ENCODE measurements around the gene PIGT.

Gene PIGT

GRCh38 chr20:45441746-45442145 is 25.8 kb downstream of the PIGT start:
- no peaks in the 10 kb centered on the region for H3K27me3 ChIP-seq (ENCODE audit: control insufficient read depth in 1 of 2, insufficient read depth in 2 of 2, low read length in 2 of 2)

DNA sequence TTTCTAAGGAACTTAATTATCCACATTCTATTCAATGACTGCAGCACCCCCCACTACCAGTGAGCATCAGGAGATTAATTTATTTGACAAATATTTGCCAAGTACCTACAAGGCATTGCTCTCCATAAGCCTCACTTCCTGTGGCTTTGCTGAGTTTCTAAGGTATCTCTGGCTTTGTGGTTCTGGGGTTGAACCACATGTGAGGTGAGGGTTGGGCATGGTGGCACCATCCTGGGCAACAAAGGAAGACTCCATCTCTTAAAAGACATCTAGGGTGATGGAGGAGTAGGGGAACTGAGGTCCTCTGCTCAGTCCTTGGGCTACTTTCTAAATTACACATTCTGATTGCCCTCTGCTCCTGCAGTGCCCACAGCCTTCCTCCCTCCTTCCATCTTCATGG is 28.1 kb downstream of the PIGT start:
- Histone ChIP-seq H3K36me3 (ENCODE audit: control insufficient read depth in 1 of 2, insufficient read depth in 2 of 2, low read length in 2 of 2) (no peaks in the 10 kb centered on the region), H3K4me1 (ENCODE audit: control insufficient read depth in 1 of 2, insufficient read depth in 2 of 2, low read length in 2 of 2) (no peaks in the 10 kb centered on the region), H3K9me3 (ENCODE audit: control insufficient read depth in 1 of 2, low read length in 2 of 2) (no peaks in the 10 kb centered on the region), H3K27ac (ENCODE audit: low read depth, low read length) (no peak overlapping the region), H3K4me3 (ENCODE audit: low read depth in 1 of 2, low read length in 2 of 2) (no peak overlapping the region), H3K27me3 (ENCODE audit: control insufficient read depth in 1 of 2, insufficient read depth in 2 of 2, low read length in 2 of 2) (no peaks in the 10 kb centered on the region), H3K9ac (ENCODE audit: low read depth in 1 of 2, low read length in 2 of 2) (no peak overlapping the region)

More at GRCh38 chr20:45441746-45442145, 25.8 kb downstream of the PIGT start:
- H3K4me1 ChIP-seq (ENCODE audit: control insufficient read depth in 1 of 2, insufficient read depth in 2 of 2, low read length in 2 of 2), result peaks cover 0 to 4% of the 10 kb centered on the region in 2 donors
- H3K9ac ChIP-seq (ENCODE audit: low read depth in 1 of 2, low read length in 2 of 2), result no peak overlapping the region
- no peak overlapping the region for H3K4me3 ChIP-seq (ENCODE audit: low read depth in 1 of 2, low read length in 2 of 2)
- H3K9me3 ChIP-seq (ENCODE audit: control insufficient read depth in 1 of 2, low read length in 2 of 2), result no peaks in the 10 kb centered on the region
- H3K36me3 ChIP-seq (ENCODE audit: control insufficient read depth in 1 of 2, insufficient read depth in 2 of 2, low read length in 2 of 2), result no peaks in the 10 kb centered on the region
- no peak overlapping the region for H3K27ac ChIP-seq (ENCODE audit: low read depth, low read length)

DNA sequence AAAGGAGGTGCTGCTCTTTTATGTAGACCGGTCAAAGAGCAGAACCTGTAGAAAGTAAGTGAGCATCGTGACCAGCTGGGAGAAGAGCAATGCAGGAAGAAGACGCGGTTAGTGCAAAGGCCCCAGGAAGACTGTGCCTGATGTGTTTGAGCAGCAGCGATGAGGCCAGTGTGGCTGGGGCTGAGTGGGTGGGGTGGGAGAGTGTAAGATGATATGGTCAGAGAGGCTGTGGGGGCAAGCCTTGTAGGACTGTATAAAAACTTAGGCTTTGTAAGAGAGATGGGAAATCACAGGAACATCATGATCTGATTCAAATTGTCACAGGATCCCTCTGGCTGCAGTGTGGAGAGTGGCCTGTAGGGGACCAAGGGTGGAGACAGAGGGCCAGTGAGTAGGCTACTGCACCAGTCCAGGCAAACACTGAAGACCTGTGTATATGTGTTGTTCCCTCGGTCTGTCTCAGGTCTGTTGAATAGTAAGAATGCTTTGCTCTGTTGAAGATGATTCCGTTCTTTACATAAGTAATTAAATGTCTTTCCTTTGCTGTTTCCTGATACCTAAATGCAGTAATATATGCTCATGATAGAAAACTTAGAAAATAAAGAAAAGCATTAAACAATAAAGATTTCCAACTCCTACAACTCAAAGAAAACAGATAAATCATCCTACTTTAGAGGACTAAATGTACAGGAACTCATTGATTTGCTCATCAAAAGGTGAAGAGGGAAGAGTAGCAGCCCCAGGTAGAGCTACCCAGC is 30.0 kb downstream of the PIGT start:
- Histone ChIP-seq H3K9me3 (ENCODE audit: control insufficient read depth in 1 of 2, low read length in 2 of 2) (no peaks in the 10 kb centered on the region), H3K27ac (ENCODE audit: low read depth, low read length) (no peak overlapping the region), H3K4me3 (ENCODE audit: low read depth in 1 of 2, low read length in 2 of 2) (no peak overlapping the region), H3K27me3 (ENCODE audit: control insufficient read depth in 1 of 2, insufficient read depth in 2 of 2, low read length in 2 of 2) (no peaks in the 10 kb centered on the region), H3K9ac (ENCODE audit: low read depth in 1 of 2, low read length in 2 of 2) (no peak overlapping the region), H3K36me3 (ENCODE audit: control insufficient read depth in 1 of 2, insufficient read depth in 2 of 2, low read length in 2 of 2) (no peaks in the 10 kb centered on the region), H3K4me1 (ENCODE audit: control insufficient read depth in 1 of 2, insufficient read depth in 2 of 2, low read length in 2 of 2) (peaks cover 0 to 6% of the 10 kb centered on the region in 2 donors)

DNA sequence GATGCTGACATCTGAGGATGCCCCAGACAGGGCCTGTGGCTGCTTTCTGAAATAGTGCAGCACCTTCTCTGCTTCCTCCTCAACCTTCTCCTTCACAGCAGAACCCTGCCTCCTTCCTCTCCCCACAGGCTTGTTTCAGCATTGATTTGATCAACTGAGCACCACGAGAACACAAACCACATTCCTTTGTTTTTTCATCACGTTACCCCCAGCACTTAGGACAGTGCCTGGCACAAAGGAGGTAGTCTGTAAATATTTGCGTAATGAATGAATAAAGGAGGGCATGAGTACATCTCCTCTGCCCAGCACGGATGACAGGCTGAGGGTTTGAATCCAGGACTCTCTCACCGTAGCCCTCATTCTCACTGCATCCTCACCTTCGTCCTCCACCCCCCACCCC is 32.3 kb downstream of the PIGT start:
- no peak overlapping the region for H3K27ac ChIP-seq (ENCODE audit: low read depth, low read length)
- peaks cover 6% of the 10 kb centered on the region in 2 donors for H3K4me1 ChIP-seq (ENCODE audit: control insufficient read depth in 1 of 2, insufficient read depth in 2 of 2, low read length in 2 of 2)
- no peak overlapping the region for H3K9ac ChIP-seq (ENCODE audit: low read depth in 1 of 2, low read length in 2 of 2)
- no peaks in the 10 kb centered on the region for H3K9me3 ChIP-seq (ENCODE audit: control insufficient read depth in 1 of 2, low read length in 2 of 2)
- H3K27me3 ChIP-seq (ENCODE audit: control insufficient read depth in 1 of 2, insufficient read depth in 2 of 2, low read length in 2 of 2), result no peaks in the 10 kb centered on the region
- H3K4me3 ChIP-seq (ENCODE audit: low read depth in 1 of 2, low read length in 2 of 2), result no peak overlapping the region
- no peaks in the 10 kb centered on the region for H3K36me3 ChIP-seq (ENCODE audit: control insufficient read depth in 1 of 2, insufficient read depth in 2 of 2, low read length in 2 of 2)

GRCh38 chr20:45449528-45449927 is 33.6 kb downstream of the PIGT start:
- no peaks in the 10 kb centered on the region for H3K27me3 ChIP-seq (ENCODE audit: control insufficient read depth in 1 of 2, insufficient read depth in 2 of 2, low read length in 2 of 2)
- peaks cover 6% of the 10 kb centered on the region in 2 donors for H3K4me1 ChIP-seq (ENCODE audit: control insufficient read depth in 1 of 2, insufficient read depth in 2 of 2, low read length in 2 of 2)
- no peaks in the 10 kb centered on the region for H3K9me3 ChIP-seq (ENCODE audit: control insufficient read depth in 1 of 2, low read length in 2 of 2)
- no peak overlapping the region for H3K27ac ChIP-seq (ENCODE audit: low read depth, low read length)
- no peak overlapping the region for H3K4me3 ChIP-seq (ENCODE audit: low read depth in 1 of 2, low read length in 2 of 2)
- peak overlapping the region in 1 of 2 donors; percentile 18 for H3K9ac ChIP-seq (ENCODE audit: low read depth in 1 of 2, low read length in 2 of 2)
- H3K36me3 ChIP-seq (ENCODE audit: control insufficient read depth in 1 of 2, insufficient read depth in 2 of 2, low read length in 2 of 2), result no peaks in the 10 kb centered on the region

GRCh38 chr20:45450097-45450818 is 34.3 kb downstream of the PIGT start:
- H3K4me3 ChIP-seq (ENCODE audit: low read depth in 1 of 2, low read length in 2 of 2), result no peak overlapping the region
- H3K9me3 ChIP-seq (ENCODE audit: control insufficient read depth in 1 of 2, low read length in 2 of 2), result no peaks in the 10 kb centered on the region
- H3K4me1 ChIP-seq (ENCODE audit: control insufficient read depth in 1 of 2, insufficient read depth in 2 of 2, low read length in 2 of 2), result peaks cover 6% of the 10 kb centered on the region in 2 donors
- H3K9ac ChIP-seq (ENCODE audit: low read depth in 1 of 2, low read length in 2 of 2), result peak overlapping the region in 1 of 2 donors; percentile 18
- no peak overlapping the region for H3K27ac ChIP-seq (ENCODE audit: low read depth, low read length)
- H3K27me3 ChIP-seq (ENCODE audit: control insufficient read depth in 1 of 2, insufficient read depth in 2 of 2, low read length in 2 of 2), result no peaks in the 10 kb centered on the region
- H3K36me3 ChIP-seq (ENCODE audit: control insufficient read depth in 1 of 2, insufficient read depth in 2 of 2, low read length in 2 of 2), result no peaks in the 10 kb centered on the region

DNA sequence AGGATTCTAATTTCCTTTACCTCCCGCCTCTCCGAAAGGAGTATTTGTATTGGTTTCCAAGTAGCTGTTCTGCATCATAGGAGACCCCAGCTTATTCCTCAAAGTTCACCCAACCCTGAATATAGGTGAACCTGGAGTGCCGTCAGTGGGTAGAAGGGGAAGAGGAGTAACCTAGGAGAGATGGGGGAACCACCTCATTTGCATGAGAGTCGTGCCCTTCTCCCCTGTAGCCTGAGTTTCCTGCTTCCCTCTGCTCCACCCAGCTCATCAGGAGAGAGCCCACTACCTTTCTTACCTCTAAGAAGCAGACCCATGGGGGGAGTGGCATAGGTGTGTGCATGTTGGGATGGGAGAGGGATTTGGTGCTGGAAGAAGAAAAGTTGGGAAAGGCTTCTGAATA is 36.3 kb downstream of the PIGT start:
- Histone ChIP-seq H3K9me3 (ENCODE audit: control insufficient read depth in 1 of 2, low read length in 2 of 2) (no peaks in the 10 kb centered on the region), H3K9ac (ENCODE audit: low read depth in 1 of 2, low read length in 2 of 2) (no peak overlapping the region), H3K27me3 (ENCODE audit: control insufficient read depth in 1 of 2, insufficient read depth in 2 of 2, low read length in 2 of 2) (no peaks in the 10 kb centered on the region), H3K36me3 (ENCODE audit: control insufficient read depth in 1 of 2, insufficient read depth in 2 of 2, low read length in 2 of 2) (no peaks in the 10 kb centered on the region), H3K27ac (ENCODE audit: low read depth, low read length) (no peak overlapping the region), H3K4me3 (ENCODE audit: low read depth in 1 of 2, low read length in 2 of 2) (no peak overlapping the region), H3K4me1 (ENCODE audit: control insufficient read depth in 1 of 2, insufficient read depth in 2 of 2, low read length in 2 of 2) (peaks cover 6% of the 10 kb centered on the region in 2 donors)

DNA sequence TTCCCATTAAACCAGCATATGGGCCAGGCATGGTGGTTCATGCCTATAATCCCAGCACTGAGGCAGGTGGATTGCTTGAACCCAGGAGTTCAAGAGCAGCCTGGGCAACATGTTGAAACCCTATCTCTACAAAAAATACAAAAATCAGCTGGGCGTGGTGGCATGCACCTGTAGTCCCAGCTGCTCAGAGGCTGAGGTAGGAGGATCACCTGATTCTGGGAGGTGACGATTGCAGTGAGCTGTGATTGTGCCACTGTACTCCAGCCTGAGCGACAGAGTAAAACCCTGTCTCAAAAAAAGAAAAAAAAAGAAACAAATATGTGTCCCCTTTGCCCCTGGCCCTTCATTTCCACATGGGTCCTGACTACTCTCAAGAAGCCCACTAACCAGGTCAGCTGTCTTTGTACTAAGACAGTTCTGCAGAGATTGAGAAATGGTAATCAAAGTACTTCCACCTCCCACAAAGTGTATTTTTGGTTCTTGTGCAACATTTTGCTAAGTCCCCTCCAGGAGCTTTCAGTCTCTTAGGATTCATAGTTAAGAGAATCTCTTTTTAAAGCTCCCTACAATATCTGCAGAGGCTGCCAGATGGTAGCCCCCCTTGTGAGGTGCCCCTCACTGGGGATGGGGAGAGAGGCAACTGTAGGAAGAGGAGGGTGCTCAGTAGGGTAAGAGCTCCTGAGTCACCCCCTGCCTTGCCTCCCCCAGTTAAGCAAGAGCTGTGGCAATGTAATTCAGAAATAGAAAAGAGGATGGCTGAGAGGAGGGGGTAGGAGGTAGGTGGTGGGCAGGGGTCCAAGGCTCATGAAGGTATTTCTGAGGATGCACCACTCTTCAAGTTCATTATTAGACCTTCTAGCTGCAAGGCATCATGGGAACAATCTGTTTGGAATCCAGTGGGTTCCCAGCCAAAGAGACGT is 37.1 kb downstream of the PIGT start:
- H3K27ac ChIP-seq (ENCODE audit: low read depth, low read length), result no peak overlapping the region
- H3K36me3 ChIP-seq (ENCODE audit: control insufficient read depth in 1 of 2, insufficient read depth in 2 of 2, low read length in 2 of 2), result no peaks in the 10 kb centered on the region
- peaks cover 6% of the 10 kb centered on the region in 2 donors for H3K4me1 ChIP-seq (ENCODE audit: control insufficient read depth in 1 of 2, insufficient read depth in 2 of 2, low read length in 2 of 2)
- no peaks in the 10 kb centered on the region for H3K9me3 ChIP-seq (ENCODE audit: control insufficient read depth in 1 of 2, low read length in 2 of 2)
- no peaks in the 10 kb centered on the region for H3K27me3 ChIP-seq (ENCODE audit: control insufficient read depth in 1 of 2, insufficient read depth in 2 of 2, low read length in 2 of 2)
- H3K4me3 ChIP-seq (ENCODE audit: low read depth in 1 of 2, low read length in 2 of 2), result no peak overlapping the region
- H3K9ac ChIP-seq (ENCODE audit: low read depth in 1 of 2, low read length in 2 of 2), result no peak overlapping the region

DNA sequence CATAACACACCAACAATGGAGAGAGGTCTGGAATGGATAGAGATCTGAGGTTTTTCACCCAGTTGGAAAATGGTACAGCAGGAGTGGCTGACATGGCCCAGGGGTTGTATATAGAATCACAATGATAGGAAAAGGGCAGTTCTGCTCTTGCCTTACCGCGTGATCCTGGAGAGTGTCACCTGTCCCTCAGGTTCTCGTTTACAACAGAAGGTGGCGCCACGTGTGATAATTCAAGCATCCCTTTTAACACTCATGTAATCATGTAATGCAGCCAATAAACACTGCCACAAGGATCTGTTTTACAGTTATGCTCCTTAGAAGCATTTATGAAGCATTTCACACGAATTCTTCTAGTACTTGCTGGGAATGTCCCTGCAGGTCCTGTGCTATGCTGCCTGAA is 40.7 kb downstream of the PIGT start:
- Histone ChIP-seq H3K36me3 (ENCODE audit: control insufficient read depth in 1 of 2, insufficient read depth in 2 of 2, low read length in 2 of 2) (no peaks in the 10 kb centered on the region), H3K27ac (ENCODE audit: low read depth, low read length) (no peak overlapping the region), H3K9me3 (ENCODE audit: control insufficient read depth in 1 of 2, low read length in 2 of 2) (no peaks in the 10 kb centered on the region)

GRCh38 chr20:45459606-45460005 is 43.7 kb downstream of the PIGT start:
- Histone ChIP-seq H3K9ac (ENCODE audit: low read depth in 1 of 2, low read length in 2 of 2) (no peak overlapping the region), H3K4me1 (ENCODE audit: control insufficient read depth in 1 of 2, insufficient read depth in 2 of 2, low read length in 2 of 2) (no peaks in the 10 kb centered on the region), H3K27me3 (ENCODE audit: control insufficient read depth in 1 of 2, insufficient read depth in 2 of 2, low read length in 2 of 2) (no peaks in the 10 kb centered on the region), H3K36me3 (ENCODE audit: control insufficient read depth in 1 of 2, insufficient read depth in 2 of 2, low read length in 2 of 2) (no peaks in the 10 kb centered on the region), H3K9me3 (ENCODE audit: control insufficient read depth in 1 of 2, low read length in 2 of 2) (no peaks in the 10 kb centered on the region), H3K4me3 (ENCODE audit: low read depth in 1 of 2, low read length in 2 of 2) (no peak overlapping the region), H3K27ac (ENCODE audit: low read depth, low read length) (no peak overlapping the region)

More for the DNA sequence above, 40.7 kb downstream of the PIGT start:
- Histone ChIP-seq H3K4me1 (ENCODE audit: control insufficient read depth in 1 of 2, insufficient read depth in 2 of 2, low read length in 2 of 2) (peaks cover 0 to 6% of the 10 kb centered on the region in 2 donors), H3K27me3 (ENCODE audit: control insufficient read depth in 1 of 2, insufficient read depth in 2 of 2, low read length in 2 of 2) (no peaks in the 10 kb centered on the region), H3K4me3 (ENCODE audit: low read depth in 1 of 2, low read length in 2 of 2) (no peak overlapping the region), H3K9ac (ENCODE audit: low read depth in 1 of 2, low read length in 2 of 2) (no peak overlapping the region)

Data from duodenal mucosa (tissue), 2 donors.